ENCODE data around the gene FOXD4L1.
"Not testable (repeated sequence)": the region's sequence is repeated elsewhere in the genome, so short reads cannot be mapped to it uniquely, and the experiment has no call there.

DNA sequence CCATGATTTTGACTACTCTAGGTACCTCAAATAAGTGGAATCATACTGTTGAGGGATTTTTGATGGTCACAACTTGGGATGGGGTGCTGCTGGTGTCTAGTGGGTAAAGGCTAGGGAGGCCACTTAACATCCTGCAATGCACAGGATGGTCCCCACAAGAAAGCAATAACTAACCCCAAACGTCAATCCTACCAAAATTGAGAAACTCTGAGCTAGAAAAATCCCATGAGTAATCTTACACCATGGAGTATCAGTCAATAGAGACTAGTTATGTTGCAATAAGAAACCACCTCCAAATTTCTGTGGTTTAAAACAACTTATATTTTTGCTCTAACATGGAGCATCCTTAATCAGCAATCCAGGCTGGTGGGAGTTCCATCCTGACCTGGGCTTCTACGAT is 18.6 kb downstream of the FOXD4L1 start:
- TF ChIP-seq, protein P1, sequence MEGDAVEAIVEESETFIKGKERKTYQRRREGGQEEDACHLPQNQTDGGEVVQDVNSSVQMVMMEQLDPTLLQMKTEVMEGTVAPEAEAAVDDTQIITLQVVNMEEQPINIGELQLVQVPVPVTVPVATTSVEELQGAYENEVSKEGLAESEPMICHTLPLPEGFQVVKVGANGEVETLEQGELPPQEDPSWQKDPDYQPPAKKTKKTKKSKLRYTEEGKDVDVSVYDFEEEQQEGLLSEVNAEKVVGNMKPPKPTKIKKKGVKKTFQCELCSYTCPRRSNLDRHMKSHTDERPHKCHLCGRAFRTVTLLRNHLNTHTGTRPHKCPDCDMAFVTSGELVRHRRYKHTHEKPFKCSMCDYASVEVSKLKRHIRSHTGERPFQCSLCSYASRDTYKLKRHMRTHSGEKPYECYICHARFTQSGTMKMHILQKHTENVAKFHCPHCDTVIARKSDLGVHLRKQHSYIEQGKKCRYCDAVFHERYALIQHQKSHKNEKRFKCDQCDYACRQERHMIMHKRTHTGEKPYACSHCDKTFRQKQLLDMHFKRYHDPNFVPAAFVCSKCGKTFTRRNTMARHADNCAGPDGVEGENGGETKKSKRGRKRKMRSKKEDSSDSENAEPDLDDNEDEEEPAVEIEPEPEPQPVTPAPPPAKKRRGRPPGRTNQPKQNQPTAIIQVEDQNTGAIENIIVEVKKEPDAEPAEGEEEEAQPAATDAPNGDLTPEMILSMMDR (conservative IDR thresholded peaks at IDR 0.05 in 1 of 2, IDR thresholded peaks at IDR 0.05 in 1 of 2; ENCODE audit: extremely low read depth in 1 of 2, insufficient read depth in 1 of 2, low read depth in 1 of 2, low read length in 2 of 2), result not testable (repeated sequence)
- not testable (repeated sequence) for TF ChIP-seq EZH2 (IDR thresholded peaks at IDR 0.05; ENCODE audit: borderline replicate concordance, low read length)
